GM18502 (cell line): ENCODE data around the gene LRRC8B.

Experiments used
- ATAC-seq: cut with Tn5 transposase; IDR thresholded peaks from one replicate; pipeline ENCODE4 v1.9.1; 2021; ENCODE audit warnings: mild to moderate bottlenecking; ENCODE audit not compliant: unreplicated experiment, poor library complexity

Gene LRRC8B

DNA sequence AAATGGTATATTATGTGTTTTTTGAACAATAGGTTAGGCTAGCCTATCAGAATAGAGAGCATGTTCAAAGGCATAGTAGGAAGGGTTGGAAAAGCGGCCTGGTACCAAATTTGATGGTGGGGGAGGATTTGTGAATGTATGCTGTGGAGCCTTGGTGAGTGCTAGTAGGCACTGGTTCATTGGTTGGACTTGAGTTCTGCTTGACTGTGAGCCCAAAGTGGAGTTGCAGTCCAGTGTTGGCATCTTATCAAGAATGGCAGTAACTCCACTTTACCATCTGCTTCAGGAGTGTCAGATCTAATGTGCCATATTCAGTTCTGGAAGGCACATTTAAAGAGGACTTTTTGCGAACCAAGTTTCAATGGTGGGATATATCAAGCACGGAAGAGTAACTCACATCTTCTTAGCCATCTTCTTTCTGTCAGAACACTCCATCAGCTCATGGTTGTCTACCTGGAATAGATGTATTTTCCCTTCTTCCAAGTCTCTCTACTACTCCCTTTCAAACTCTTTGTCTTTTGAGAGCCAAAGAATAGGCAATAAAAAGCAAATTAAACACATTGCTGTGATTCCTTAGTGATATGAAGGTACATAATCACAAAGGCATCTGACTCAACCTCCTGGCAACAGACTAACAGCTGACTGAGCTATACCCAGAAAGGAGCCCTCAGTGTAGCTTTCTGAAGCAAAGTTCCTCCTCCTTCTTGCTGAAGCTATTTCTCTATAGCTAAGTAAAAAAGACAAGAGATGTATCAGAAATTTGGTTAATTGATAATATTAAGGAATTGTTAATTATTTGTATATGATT is 21.7 kb downstream of the LRRC8B start:
- ATAC-seq, result no peak

GRCh38 chr1:89546934-89547562 is 22.4 kb downstream of the LRRC8B start:
- ATAC-seq, result no peak

DNA sequence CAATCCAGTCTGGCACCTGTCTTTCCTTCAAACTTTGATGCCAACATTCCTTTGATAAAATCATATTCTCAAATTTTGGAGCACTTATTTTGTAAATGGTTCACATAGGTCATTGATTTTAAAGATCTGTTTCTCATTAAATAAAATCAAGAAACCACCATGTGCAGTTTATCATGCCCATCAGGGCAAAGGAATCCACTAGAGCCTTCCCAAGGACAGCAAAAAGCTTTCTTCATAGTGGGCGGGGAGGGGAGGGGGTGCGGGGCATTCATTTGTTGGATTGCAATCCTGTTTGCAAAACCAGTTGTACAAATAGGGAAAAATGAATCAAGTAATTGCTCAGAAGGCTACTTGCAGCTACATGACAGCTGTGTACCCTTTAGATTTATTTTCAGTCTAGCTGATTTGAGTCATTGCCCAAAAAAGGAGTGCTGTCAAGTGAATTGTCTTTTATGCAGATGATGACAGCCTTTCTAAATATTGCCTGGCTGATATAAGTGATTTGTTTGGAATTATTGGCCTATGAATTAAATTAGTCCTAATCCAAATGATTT is 23.0 kb downstream of the LRRC8B start:
- no peak for ATAC-seq

DNA sequence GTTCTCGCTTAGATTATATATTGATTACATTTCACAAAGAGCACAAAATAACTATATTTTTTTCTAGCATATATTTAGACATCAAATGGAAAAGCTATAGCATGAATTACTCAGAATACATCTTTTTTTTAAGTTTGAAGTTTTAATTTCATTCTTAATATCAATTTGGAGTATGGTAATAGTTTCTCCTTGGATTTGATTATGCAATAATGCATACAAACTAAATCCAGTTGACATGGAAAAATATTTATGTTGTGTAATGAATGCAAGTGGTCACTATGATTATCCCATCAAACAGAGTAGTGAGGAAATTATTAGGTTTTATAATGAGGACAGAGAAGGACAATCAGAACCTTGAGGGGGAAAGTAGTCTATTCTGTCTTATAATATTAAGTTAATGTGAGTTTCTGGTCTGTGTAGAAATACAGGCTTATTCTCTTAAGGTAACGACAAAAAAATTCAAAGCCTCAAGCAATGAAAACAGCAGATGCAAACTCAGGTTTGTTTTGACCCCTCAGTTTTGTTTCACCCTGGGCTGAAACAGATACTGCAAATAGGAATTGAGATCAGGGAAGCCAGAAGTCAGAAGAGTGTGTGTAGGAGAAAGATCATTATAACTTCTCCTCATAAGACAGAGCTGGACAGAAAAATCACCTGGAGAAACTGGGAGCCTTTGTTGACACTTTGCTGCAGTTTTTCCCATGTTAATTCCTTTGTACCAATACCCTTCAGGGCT is 23.7 kb downstream of the LRRC8B start:
- peak; percentile 44 for ATAC-seq

GRCh38 chr1:89550995-89551394 is 26.4 kb downstream of the LRRC8B start:
- ATAC-seq, result no peak

DNA sequence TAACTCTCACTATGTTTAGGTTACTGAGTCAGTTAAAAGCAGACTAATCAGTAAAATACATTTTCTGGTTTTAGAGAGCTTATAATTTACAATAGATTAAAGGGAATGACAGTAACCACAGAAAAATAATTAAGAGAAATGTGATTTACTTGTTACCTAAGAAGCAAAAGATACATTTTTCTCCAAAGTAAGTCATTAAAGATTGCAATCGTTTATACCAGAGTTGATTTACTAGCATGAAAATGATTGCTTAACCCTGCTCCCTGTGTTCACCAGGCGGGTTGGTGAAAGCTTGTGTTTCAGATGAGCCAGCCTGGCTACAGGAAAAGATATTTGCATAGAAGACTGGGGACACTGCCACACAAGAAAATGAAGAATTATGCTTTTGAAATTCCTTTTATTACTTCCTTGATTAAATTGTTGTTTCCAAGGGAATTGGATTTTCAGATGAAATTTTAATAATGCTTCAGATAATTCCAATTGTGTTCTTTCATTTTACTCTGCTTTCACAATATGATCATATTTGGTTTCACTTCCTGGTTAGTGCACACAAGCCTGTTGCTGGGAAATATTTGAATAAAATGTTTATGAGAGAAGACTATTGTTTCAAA is 27.9 kb downstream of the LRRC8B start:
- peak; percentile 81 for ATAC-seq

DNA sequence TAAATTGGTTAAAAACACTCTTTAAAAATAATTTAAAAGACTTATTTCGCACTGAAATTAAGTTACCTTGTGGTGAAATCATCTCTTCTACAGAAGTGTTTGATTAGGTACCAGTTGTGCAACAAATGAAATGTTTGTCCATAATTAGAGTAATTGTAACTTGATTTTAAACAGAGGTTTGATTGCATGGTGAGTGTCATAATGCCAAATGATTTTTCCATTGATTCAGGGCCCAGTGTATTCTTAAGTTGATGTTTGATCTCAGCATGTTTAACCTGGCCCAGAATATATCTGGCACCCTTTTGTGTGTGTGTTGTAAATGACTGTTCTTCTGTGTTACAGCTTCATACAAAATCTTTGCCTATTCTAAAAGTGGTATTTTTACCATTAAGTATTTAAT is 28.5 kb downstream of the LRRC8B start:
- no peak for ATAC-seq

GRCh38 chr1:89555550-89555949 is 30.9 kb downstream of the LRRC8B start:
- no peak for ATAC-seq

- ATAC-seq, result no peak
These were observed 32.3 kb downstream of the LRRC8B start for GRCh38 chr1:89556726-89557444.

DNA sequence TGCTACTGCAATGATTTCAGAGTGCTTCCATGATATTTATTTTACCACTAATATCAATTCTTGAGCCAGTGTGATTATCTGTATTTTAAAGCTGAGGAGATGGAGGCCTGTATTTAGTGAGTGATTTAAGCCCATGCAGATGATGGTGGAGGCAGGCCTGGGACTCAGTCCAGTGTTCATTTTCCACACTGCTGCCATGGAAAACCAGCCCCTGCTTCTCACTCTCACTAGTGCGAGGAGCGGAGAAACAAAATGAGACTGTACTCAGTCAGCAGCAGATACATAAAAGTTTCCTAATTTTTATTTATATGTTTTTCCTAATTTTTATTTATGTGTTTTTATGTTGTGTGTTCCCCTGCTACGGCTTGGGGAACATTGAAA is 32.8 kb downstream of the LRRC8B start:
- ATAC-seq, result no peak

DNA sequence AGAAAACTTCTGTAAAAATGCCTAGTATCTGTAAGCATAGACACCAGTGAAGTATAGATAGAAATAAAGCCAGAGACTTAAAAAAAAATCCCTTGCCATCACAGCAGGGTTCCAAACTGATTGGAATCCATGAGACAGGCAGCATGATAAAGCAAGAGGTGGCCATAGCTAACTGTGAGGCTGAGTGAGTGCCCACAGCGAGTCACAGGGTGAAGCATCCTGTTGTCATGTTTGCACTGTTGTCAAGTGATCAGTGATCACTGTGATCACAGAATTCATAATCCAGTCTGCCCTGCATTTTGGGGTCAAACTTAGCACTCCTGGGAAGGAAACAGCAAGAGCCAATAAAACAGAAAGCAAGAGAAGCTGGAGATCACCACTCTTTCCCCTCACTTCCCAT is 33.3 kb downstream of the LRRC8B start:
- ATAC-seq, result no peak

GRCh38 chr1:89563957-89564604 is 39.5 kb downstream of the LRRC8B start:
- ATAC-seq, result no peak

DNA sequence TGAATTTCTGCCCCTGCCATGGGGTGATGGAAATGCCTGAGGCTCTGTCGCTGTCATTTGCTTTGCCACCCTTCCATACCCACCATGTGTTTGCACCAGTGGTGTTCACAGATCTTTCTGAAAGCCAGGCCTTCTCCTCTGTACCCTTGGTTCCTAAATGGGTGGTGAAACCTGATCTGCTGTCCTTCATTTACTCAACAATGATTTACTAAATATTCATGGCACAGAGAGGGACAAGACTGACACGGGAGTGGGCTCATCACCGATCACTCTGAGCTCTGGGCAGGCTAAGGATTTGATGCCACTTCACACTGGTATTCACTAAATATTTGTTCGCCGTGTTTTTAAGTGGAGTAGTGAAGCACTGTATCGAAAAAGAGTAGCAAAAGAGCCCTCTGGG is 40.9 kb downstream of the LRRC8B start:
- no peak for ATAC-seq

GRCh38 chr1:89566761-89567174 is 42.1 kb downstream of the LRRC8B start:
- ATAC-seq, result no peak

GRCh38 chr1:89567797-89568196 is 43.2 kb downstream of the LRRC8B start:
- no peak for ATAC-seq

GRCh38 chr1:89573410-89573809 is 48.8 kb downstream of the LRRC8B start:
- no peak for ATAC-seq

DNA sequence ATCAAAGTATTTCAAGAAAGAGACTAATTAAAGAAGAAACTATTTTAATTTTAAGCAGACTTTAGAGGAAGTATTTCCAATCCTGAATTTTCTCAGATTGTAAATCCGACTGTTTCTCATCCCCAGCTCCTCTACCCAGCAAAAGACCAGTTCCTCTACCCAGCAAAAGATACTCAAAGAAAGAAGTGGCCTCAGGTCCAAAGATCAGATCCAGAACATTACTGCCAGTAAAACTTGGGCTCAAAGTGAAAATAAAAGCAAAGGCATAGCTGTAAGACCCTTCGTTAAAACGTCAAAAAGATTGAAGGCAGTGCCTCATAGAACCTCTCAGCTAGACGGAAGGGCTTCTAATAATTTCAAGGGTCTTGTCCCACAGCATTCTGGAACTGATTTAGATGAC is 50.0 kb downstream of the LRRC8B start:
- no peak for ATAC-seq

DNA sequence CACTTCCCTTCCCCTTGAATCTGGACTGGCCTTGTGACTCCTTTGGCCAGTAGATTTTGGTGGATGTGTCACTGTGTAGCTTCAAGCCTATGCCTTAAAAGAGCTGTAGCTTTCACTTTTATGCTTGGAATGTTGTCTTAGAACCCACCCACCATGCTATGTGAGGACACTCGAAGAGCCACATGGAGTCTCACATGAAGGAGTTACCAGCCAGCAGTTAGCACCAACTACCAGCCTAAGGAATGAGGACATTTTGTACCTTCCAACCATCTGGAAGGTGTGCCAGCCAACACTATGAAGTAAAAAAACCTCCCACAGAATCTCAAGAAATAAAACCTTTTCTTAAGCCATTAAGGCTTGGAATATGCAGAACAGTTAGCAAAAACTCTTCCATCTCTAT is 50.6 kb downstream of the LRRC8B start:
- no peak for ATAC-seq

DNA sequence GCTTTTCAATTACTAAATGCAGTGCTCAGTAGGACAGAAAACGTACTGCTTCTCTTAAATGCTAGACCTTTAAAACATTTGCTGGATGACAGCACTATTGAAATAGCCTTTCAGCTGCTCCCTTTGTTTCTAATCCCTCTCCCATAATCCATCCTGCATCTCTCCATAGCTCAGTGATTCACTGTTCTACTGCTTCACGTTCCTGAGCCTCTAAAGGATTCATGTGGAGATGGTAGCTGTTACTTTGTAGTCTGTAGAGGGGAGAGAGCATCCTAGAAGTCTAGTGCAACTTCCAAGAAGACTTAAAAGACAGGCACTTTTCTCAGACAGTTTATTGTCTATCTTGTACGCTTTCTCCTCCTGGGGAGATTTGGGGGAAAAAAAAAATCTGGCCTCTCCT is 51.4 kb downstream of the LRRC8B start:
- ATAC-seq, result no peak

GRCh38 chr1:89578151-89578550 is 53.5 kb downstream of the LRRC8B start:
- ATAC-seq, result no peak
